Effector memory CD4-positive, alpha-beta T cell (primary cell): ENCODE results near the gene CCDC61.

Source experiments
- DNase-seq, 3 donors: peaks; one replicate each; pipeline ENCODE4 v3.0.0-alpha.2; 2020
- H3K27ac ChIP-seq: 2 replicates; pipeline ENCODE4 v1.7.0; 2013; ENCODE audit warnings: mild to moderate bottlenecking, low read length, moderate library complexity; ENCODE audit not compliant: insufficient read depth, poor library complexity, severe bottlenecking
- H3K27me3 ChIP-seq: replicated peaks from 2 replicates; pipeline ENCODE4 v1.7.0; 2013; ENCODE audit warnings: mild to moderate bottlenecking, low read length; ENCODE audit not compliant: insufficient read depth, control insufficient read depth, poor library complexity, severe bottlenecking
- H3K36me3 ChIP-seq: 2 replicates; pipeline ENCODE4 v1.7.0; 2013; ENCODE audit warnings: mild to moderate bottlenecking, low read length, moderate library complexity; ENCODE audit not compliant: control insufficient read depth, insufficient read depth
- H3K4me1 ChIP-seq: 2 replicates; pipeline ENCODE4 v1.7.0; 2013; ENCODE audit warnings: low read length, mild to moderate bottlenecking; ENCODE audit not compliant: control insufficient read depth, insufficient read depth, poor library complexity, severe bottlenecking
- H3K4me3 ChIP-seq: 2 replicates; pipeline ENCODE4 v1.7.0; 2013; ENCODE audit warnings: low read length, low read depth, mild to moderate bottlenecking; ENCODE audit not compliant: insufficient read depth, poor library complexity, severe bottlenecking
- H3K9me3 ChIP-seq: 2 replicates; pipeline ENCODE4 v1.7.0; 2013; ENCODE audit warnings: mild to moderate bottlenecking, low read length, moderate library complexity; ENCODE audit not compliant: control insufficient read depth

CCDC61 gene

GRCh38 chr19:46015687-46016425 is 20.6 kb downstream of the CCDC61 start:
- DNase-seq: peak; percentile 23 to 38 (median 24)
- Histone ChIP-seq H3K36me3 (no peaks in the 10 kb centered on the region), H3K4me3 (peak overlapping the region; percentile 88), H3K27ac (peak overlapping the region; percentile 61), H3K4me1 (peaks cover 11% of the 10 kb centered on the region), H3K9me3 (no peaks in the 10 kb centered on the region), H3K27me3 (no peaks in the 10 kb centered on the region)

GRCh38 chr19:46016426-46017094 is 21.3 kb downstream of the CCDC61 start:
- H3K27ac ChIP-seq: peak overlapping the region; percentile 61
- H3K9me3 ChIP-seq: no peaks in the 10 kb centered on the region
- no peaks in the 10 kb centered on the region for H3K36me3 ChIP-seq
- H3K27me3 ChIP-seq: no peaks in the 10 kb centered on the region
- H3K4me3 ChIP-seq: peak overlapping the region; percentile 88
- DNase-seq: peak; percentile 65 to 72 (median 65)
- H3K4me1 ChIP-seq: peaks cover 11% of the 10 kb centered on the region

GRCh38 chr19:46017095-46017429 is 21.8 kb downstream of the CCDC61 start:
- Histone ChIP-seq H3K27me3 (no peaks in the 10 kb centered on the region), H3K4me3 (no peak overlapping the region), H3K36me3 (no peaks in the 10 kb centered on the region), H3K9me3 (no peaks in the 10 kb centered on the region), H3K4me1 (peaks cover 11% of the 10 kb centered on the region), H3K27ac (no peak overlapping the region)
- DNase-seq: no peak

GRCh38 chr19:46017874-46018675 is 22.8 kb downstream of the CCDC61 start:
- Histone ChIP-seq H3K4me1 (peaks cover 11% of the 10 kb centered on the region), H3K27me3 (peaks cover 4% of the 10 kb centered on the region), H3K27ac (no peak overlapping the region)

GRCh38 chr19:46018729-46019251 is 23.5 kb downstream of the CCDC61 start:
- Histone ChIP-seq H3K4me1 (peaks cover 11% of the 10 kb centered on the region), H3K27ac (no peak overlapping the region), H3K27me3 (peaks cover 8% of the 10 kb centered on the region), H3K9me3 (no peaks in the 10 kb centered on the region), H3K36me3 (no peaks in the 10 kb centered on the region), H3K4me3 (no peak overlapping the region)
- DNase-seq: no peak

More at GRCh38 chr19:46017874-46018675, 22.8 kb downstream of the CCDC61 start:
- no peaks in the 10 kb centered on the region for H3K9me3 ChIP-seq
- DNase-seq: no peak
- no peaks in the 10 kb centered on the region for H3K36me3 ChIP-seq
- H3K4me3 ChIP-seq: no peak overlapping the region

- no peaks in the 10 kb centered on the region for H3K36me3 ChIP-seq
- DNase-seq: no peak
- no peak overlapping the region for H3K4me3 ChIP-seq
- peaks cover 11% of the 10 kb centered on the region for H3K4me1 ChIP-seq
- H3K27me3 ChIP-seq: peaks cover 8% of the 10 kb centered on the region
- H3K9me3 ChIP-seq: no peaks in the 10 kb centered on the region
- no peak overlapping the region for H3K27ac ChIP-seq
Measured at GRCh38 chr19:46019270-46019669, 24.0 kb downstream of the CCDC61 start.

GRCh38 chr19:46020819-46021125 is 25.5 kb downstream of the CCDC61 start:
- no peak for DNase-seq
- Histone ChIP-seq H3K27me3 (peaks cover 8% of the 10 kb centered on the region), H3K4me3 (no peak overlapping the region), H3K36me3 (no peaks in the 10 kb centered on the region), H3K27ac (no peak overlapping the region), H3K9me3 (no peaks in the 10 kb centered on the region), H3K4me1 (peaks cover 4% of the 10 kb centered on the region)

- no peak for DNase-seq
- no peaks in the 10 kb centered on the region for H3K36me3 ChIP-seq
Measured at GRCh38 chr19:46021531-46022041, 26.3 kb downstream of the CCDC61 start.

GRCh38 chr19:46022061-46022430 is 26.8 kb downstream of the CCDC61 start:
- H3K36me3 ChIP-seq: no peaks in the 10 kb centered on the region
- H3K27ac ChIP-seq: no peak overlapping the region
- peaks cover 8% of the 10 kb centered on the region for H3K27me3 ChIP-seq
- H3K4me3 ChIP-seq: no peak overlapping the region
- DNase-seq: no peak
- H3K4me1 ChIP-seq: peaks cover 4% of the 10 kb centered on the region
- no peaks in the 10 kb centered on the region for H3K9me3 ChIP-seq

More at GRCh38 chr19:46021531-46022041, 26.3 kb downstream of the CCDC61 start:
- Histone ChIP-seq H3K9me3 (no peaks in the 10 kb centered on the region), H3K27ac (no peak overlapping the region), H3K4me1 (peaks cover 6% of the 10 kb centered on the region), H3K4me3 (no peak overlapping the region), H3K27me3 (peaks cover 8% of the 10 kb centered on the region)
